IPS-11a (cell line): ENCODE results near the gene PFDN5.
"Not testable (repeated sequence)": the region's sequence is repeated elsewhere in the genome, so short reads cannot be mapped to it uniquely, and the experiment has no call there.

Experiments used
- H3K4me3 ChIP-seq: one replicate; pipeline ENCODE4 v1.5.1; 2013; ENCODE audit warnings: low read depth, low read length, control low read depth

Gene PFDN5

DNA sequence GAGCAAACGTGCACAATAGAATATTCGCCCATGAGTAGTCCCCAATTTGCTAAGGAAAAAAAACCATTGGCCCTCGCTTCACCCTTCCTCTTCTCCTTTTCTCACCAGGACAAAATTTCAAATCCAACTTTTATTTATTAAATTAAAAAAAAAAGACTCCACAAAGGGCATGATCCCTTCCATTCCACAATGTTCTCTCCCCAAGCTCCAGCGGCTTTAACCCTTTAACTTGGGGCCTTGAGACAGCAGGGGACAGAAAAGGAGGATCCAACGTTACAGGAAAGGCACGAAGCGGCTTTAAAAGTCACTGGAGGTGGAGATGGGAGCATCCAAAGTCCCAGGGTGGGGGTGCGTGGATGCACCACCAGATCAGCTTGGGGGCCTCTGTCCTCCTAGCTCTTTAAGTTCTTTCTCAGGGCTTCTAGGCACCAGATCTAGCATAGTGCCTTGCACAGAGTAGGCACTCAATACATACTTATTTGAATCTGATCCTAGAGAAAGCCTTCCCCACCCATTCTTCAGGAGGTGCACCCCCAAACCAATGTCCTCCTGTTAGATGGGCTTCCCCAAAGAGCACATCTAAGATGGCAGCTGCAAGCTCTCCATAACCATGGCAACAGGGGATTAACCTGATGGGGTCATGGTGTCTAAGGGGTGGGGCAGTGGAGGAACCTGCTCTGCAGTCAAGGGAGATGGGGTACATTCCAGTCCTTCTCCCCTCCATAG is 31.3 kb downstream of the PFDN5 start:
- no peak overlapping the region for H3K4me3 ChIP-seq

DNA sequence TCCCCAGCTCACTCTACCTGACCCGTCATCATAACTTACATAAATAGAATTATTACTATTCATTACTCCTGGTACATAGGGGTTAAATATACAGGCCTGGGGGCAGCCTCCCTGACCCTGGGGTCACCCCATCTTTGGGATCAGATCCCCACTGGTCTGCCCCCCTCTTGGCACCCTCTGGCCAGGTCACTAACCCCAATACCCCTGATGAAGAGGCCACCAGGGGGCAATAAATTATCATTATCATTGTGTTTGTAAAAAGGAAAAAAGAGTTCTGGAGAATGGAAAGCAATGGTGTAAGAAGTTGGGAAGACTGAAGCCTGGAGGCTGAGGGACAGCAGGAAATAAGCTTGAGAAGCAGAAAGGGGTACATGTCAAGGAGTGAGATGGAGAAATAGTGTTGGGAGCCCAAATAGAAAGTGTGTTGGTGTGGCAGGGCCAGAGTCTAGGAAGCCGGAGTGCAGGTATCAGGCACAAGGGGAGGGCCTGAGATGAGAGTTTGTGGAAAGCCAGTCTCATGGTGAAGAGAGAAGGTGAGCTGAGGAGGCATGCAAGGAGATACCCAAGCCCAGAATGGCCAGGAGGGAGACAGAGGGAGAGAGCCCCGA is 32.2 kb downstream of the PFDN5 start:
- H3K4me3 ChIP-seq, result no peak overlapping the region

DNA sequence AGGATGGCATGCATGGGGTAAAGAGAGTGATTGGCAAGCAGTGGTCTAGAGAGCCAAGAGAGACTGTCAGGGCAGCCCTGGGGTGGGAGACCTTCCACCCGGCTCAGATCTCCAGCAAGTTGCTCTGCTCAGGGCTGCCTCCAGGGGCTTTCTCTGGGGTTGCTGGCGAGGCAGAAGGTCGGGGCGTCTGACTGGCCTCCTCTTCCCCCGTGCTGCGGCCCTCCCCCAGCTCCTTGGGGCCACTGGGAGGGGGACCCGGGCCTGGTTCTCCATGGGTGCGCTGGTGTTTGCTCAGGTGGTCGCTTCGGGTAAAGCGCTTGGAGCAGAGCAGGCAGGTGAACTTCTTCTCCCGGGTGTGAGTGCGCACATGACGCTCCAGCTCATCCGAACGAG is 32.7 kb downstream of the PFDN5 start:
- no peak overlapping the region for H3K4me3 ChIP-seq

DNA sequence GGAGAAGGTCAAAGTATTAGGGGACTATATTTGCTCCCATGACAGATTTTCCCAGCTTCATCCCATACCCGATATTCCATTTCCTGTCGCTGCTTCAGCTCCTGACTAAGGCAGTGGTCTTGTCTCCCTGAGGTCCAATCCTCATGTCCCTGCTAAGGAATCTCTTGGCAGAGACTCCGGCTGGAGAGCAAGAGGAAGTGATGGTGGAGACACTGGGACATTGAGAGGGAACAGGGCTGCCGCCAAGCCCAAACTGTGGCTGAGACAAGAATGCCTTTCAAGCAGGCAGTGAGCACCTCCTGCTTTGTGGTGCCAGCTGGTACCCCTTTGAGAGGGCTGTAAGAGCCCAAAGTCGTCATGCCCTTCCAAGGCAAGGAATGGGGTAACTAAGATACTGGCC is 35.3 kb downstream of the PFDN5 start:
- no peak overlapping the region for H3K4me3 ChIP-seq

DNA sequence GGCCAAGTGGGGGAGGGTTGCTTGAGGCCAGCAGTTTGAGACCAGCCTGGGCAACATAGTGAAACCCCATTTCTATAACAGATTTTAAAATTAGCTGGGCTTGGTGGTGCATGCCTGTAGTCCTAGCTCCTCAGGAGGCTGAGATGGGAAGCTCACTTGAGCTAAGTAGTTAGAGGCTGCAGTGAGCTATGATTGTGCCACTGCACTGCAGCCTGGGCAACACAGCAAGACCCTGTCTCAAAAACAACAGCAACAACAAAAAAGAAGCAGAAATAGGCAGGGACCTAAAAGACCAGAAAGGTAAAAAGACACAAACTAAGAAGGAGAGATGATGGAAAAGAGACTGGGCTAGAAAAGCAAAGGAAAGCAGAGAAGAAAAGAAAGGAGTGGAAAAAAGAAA is 37.0 kb downstream of the PFDN5 start:
- not testable (repeated sequence) for H3K4me3 ChIP-seq

DNA sequence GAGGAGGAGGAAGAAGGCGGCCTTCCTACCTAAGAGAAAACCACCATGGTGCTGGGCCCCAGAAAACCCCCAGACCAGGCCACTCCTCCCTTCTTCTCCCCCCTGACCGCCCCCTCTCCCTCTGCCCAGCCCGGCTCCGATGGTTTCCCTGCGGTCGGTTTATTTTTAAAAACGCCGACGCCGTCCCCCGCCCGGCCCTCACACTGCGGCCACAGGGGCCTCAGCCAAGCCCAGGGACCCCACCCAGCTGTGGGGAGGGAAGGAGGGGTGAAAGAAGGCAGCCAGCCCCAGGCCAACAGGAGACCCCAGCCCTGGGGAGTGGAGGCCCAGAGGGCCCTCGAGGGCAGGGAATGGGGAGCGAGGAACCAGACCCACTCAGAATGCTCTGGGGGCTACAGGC is 37.4 kb downstream of the PFDN5 start:
- no peak overlapping the region for H3K4me3 ChIP-seq

DNA sequence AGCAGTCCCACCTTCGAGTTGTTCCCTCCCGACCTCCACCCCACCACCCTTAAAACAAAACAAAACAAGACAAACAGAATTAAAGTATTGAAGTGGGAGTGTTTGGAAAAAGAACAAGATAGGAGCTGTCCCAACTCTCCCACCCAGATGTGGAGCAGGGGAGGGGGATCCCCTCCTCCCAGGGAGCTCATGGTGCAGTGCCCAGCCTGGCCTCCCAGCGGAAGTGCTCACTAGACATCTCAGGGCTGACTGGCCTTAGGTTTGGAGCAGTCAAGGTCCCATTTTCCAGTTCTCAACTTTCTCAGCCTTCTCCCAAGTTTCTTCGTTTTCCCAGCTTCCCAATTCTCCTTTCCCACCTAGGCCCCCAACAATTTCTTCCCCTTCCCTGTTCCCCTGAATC is 37.9 kb downstream of the PFDN5 start:
- no peak overlapping the region for H3K4me3 ChIP-seq

DNA sequence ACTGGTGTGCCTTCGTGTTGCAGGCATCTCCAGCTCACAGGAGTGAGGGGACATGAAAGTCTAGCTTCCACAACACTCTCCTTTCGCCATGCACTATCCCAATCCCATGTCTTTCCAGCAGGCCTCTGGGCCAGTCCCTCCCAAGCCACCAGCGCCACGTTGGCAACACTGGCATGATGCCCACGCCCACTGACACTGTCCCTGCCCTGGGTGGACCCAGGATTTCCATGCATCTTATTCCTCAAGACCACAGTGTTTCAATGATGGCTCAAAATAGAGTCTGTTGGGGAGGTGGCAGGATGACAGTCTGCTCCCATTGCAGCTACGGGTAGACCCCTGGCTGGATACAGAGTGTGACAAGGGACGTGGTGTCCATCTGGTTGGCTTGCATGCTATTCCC is 38.5 kb downstream of the PFDN5 start:
- H3K4me3 ChIP-seq, result no peak overlapping the region

DNA sequence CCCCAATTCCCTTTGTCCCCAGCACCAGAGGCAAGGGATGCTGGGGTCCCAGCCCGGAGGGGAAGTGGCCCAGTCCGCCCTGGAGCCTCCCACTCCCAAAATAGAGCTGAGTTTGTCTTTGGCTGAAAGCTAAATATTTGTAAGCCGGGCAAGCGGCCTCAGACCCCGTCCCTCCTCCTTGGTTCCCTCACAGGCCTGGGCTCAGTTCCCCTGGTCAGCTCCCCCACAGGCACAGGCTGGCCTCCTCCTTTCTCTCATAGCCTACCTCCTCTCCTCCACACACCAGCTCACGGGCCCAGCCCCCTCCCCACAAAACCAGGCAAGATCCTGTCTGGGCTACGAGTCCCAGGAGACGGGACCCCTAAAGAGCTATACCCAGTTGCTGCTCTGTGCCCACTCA is 39.5 kb downstream of the PFDN5 start:
- H3K4me3 ChIP-seq, result no peak overlapping the region

DNA sequence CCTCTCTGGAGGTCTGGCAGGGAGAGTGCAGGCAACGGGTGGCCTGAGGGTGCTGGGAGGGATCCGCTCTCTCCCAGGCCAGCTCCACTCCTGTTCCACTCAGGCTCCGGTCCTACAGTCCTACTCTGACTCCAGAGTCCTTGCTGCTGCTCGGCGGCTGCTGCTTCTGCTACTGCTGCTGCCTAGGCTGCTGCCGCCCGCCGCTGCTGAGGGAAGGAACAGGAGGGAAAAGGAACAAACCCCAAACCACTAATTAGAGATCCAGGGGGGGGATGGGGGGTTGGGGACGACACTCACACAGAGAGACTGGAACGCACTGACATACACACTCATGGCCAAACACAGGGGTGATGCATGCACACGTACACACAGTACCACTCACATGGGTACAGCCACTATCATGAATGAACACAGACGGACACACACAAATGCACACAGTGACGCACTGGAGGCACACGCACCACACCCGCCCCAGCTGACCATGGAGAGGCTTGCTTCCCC is 40.9 kb downstream of the PFDN5 start, which contains the start of gene SP7:
Gene SP7 (minus strand): TSS at position 174 of the 501 bp plus-strand sequence. CDS start 708 bp downstream, outside the sequence.
- H3K4me3 ChIP-seq, result no peak within 1 kb of the TSS

DNA sequence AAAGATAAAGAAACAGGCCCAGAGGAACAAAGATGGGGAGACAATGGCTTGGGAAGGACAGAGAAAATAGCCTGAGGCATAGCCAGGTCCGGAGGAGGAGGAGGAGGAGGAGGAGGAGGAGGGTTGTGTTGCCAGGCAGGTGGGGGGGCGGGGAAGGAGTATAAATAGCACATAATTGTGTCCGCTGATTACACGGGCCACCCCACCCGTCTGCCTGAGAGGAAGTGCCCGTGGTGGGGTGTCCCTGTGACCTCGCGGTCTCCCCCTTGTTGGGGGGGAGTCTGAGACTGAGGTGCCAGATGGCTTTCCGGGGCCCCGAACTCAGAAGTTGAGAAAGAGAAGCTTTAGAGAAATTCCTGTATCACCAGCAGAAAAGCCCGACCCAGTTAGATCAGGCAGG is 42.7 kb downstream of the PFDN5 start:
- H3K4me3 ChIP-seq, result no peak overlapping the region

DNA sequence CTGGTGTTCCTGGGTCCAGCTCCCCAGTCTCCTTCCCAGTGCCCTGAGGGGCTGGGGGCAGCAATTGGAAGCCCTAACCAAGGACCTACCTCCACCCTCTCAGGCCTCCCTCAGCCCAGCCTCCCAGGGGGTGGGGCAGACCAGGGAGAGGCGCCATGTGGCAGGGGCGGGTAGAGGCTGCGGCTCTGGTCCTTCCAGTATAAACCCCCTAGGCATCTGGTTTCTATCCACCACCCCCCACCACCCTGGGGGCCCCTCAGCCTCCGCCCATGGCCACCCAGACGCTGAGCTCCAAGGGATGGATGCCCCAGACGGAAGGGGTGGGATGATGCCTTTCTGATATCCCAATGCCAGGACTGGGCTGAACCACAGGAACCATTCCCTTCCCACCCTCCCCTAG is 43.6 kb downstream of the PFDN5 start:
- no peak overlapping the region for H3K4me3 ChIP-seq

DNA sequence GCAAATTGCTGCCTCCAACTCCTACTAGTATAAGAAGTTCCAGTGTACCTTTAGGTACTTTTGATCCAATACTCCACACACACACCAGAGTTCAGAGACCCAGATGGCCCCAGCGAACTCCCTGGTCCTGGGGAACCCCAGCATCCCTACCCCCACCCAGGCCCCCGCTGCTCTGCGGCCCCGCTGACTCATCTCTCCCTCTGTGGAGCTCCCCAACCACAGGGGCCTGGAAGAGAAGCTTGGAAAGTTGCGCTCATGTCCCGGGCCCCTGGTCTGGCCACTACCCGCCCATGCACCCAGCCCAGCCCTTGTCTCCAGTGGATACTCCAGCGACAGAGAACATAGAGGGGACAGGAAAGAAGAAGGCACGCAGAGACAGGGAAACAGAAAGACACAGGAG is 45.1 kb downstream of the PFDN5 start:
- H3K4me3 ChIP-seq, result no peak overlapping the region

DNA sequence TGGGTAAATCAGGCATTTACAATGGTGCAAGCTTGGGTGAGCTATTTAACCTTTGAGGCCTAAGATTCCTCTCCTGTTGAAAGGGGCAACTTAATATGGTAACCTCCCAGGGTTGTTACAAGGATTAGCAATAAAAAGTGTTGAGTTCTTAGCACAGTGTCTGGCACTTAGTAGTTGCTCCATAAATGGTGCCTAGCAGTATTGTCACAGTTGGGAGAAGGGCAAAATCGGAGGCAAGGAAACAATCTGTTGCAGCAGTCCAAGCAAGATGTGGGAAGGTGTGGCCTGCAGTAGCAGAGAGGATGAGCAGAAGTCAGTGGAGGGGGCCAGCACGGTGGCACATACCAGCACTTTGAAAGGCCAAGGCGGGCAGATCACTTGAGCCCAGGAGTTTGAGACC is 48.1 kb downstream of the PFDN5 start:
- H3K4me3 ChIP-seq, result no peak overlapping the region

DNA sequence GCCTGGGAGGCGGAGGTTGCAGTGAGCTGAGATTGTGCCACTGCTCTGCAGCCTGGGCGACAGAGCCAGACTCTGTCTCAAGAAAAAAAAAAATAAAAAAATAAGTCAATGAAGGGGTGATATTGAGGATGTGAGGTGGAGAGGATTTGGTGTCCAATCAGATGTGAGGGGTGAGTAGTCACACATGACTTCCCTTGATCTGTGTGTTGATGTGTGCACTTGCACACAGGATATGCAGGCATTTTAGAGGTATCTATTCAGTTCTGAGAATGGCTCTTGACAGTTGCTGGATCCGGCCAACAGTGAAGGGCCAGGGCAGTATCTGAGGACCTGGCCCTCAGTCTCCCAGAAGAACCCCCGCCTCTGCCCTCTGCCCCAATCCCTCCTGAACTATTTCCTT is 48.6 kb downstream of the PFDN5 start:
- H3K4me3 ChIP-seq, result no peak overlapping the region

DNA sequence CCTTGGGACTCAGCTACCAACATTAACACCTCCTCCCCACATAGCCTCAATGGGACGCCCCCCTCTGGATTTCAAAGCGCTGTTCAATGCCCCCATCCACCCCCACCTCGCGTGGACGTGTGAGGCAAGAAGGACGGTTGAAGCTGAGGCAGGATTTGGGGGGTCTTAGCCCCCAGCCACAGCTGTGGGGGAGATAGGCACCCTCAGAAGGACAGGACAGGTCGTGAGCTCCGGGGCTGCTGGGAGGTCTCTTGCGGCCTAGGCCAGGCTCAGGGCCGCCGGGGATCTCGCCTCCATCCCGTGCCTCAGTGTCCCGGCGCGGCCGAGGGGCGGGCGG is 49.1 kb downstream of the PFDN5 start:
- peak overlapping the region; percentile 1 for H3K4me3 ChIP-seq

DNA sequence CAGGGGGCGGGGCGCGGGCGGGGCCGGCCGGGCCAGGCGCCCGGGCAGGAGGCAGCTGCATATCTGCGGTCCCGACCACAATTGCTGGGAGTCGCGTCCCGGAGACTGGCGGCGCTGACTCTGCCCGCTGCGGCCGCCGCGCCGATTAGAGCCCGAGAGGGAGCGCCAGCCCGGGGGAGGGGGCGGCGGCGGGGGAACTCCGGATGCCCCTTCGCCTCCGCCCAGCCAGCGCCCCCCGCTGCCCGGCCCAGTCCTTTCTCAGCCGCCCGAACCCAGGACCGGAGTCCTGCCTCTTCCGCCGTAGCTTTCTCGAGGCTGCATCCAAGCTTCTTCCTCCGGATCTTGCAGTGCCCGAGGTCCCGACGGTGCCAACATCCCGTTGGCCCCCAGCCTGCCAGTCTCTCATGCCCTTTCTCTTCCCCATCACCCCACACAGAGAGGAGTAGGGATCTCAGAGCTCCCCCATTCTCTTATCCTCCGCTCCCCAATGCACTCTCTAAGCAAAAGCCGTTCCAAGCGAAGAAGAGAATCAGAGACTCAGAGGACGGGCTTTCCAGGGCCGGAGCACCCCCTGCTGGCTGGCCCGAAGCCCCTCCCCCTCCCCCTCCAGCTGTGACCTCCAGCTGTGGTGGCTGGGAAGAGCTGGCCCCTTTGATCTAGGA is 49.6 kb downstream of the PFDN5 start:
- peak overlapping the region; percentile 55 for H3K4me3 ChIP-seq

DNA sequence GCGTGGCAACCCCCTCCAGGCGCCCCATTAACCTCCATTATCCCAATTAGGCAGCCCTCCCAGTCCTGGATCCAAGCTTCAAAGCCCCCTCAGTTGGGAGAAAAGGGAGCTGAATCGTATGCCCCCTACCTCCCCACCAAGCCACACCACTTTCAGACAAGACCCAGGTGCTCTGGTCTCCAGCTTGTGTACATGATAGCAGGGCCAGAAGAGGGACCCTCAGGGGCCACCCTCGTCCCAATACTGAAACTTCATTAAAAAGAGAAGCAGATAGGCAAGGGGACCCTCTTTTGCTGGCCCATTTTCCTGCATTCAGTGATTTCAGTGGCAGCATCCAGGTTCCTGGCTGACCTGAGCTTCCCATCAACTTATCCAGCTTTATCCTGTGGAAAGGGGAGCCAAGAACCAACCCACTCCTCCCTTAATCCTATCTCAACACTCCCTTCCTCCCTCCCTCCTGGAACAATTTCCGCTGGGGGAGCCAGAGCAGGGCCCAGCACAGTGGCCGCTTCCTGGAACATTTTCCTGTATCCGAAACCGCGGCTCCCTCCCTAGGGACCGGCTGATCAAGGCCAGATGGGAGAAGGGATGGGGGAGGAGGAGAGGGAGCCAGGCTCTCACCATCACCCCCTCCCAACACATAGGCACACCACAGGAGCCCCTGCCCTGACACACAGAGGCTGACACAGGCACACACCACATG is 50.3 kb downstream of the PFDN5 start:
- peak overlapping the region; percentile 55 for H3K4me3 ChIP-seq

DNA sequence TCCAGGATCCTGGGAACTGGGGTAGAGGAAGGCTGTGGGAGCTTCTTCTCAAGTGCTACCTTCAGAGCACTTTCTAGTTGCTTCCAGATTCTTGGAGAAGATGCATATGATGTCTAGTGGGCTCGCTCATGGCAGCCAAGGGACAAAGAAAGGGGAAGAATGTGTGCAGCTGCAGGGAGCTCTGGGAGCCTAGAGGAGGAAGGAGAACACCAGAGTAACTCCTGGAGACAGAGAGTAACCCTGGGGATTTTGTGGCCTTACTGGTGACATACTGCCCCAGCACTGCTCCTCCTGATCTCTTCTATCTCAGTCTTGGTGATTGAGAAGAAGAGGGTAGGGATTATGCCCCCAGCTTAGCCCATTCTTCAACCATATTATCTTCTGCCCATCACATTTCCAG is 51.1 kb downstream of the PFDN5 start:
- H3K4me3 ChIP-seq, result no peak overlapping the region

DNA sequence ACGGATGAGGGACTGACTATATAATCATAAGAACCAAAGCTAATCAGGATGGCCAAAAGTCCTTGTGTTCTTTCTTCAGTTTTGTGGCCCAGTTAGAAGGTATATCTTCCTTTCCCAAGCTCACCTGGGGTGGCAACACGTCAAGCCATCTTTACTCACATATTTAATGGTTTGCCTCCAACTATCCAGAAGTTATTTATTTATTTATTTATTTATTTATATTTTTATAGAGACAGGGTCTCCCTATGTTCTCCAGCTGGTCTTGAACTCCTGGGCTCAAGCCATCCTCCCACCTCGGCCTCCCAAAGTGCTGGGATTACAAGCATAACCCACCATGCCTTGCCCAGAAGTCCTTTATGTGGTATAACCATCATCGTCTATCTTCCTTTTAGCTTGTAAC is 52.6 kb downstream of the PFDN5 start:
- H3K4me3 ChIP-seq, result no peak overlapping the region
